Activated T-cell treated with anti-CD3 and anti-CD28 coated beads for 48 hours (primary cell): ENCODE measurements around the gene JAGN1.
A peak's percentile ranks its signal among the peaks of the same experiment; 100 is the strongest.
"Not testable (repeated sequence)": the region's sequence is repeated elsewhere in the genome, so short reads cannot be mapped to it uniquely, and the experiment has no call there.

Experiments
- DNase-seq: peaks from one replicate; pipeline ENCODE4 v3.0.0-alpha.2; 2020; ENCODE audit warnings: low read depth

Gene JAGN1

DNA sequence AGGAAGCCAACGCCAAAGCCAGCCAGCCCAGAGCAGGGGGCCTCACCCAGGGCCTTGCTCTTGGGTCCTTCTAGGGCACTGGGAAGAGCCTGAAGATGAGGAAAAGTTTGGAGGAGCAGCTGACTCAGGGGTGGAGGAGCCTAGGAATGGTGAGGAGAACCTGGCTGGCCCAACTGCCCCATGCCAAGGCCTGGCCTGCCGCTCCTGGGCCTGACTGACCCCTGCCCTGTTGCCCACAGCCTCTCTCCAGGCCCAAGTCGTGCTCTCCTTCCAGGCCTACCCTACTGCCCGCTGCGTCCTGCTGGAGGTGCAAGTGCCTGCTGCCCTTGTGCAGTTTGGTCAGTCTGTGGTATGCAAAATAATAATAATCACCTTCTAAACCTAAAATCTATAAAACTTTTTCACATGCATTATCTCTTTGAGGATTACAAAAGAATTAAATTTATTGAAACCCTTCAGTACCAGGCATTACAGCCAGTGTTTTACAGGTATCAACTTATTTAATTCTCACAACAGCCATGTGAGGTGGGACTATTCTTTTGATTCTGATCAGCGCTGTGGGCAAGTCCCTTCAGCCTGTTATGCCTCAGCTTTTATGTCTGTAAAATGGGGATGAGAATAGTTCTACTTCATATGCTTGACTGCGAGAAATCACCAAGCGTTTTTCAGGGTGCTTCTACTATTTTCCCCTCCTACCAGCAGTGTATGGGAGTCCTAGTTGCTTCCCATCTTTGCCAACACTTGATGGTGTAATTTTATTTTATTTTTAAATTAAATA is 28.0 kb downstream of the JAGN1 start:
- no peak for DNase-seq

DNA sequence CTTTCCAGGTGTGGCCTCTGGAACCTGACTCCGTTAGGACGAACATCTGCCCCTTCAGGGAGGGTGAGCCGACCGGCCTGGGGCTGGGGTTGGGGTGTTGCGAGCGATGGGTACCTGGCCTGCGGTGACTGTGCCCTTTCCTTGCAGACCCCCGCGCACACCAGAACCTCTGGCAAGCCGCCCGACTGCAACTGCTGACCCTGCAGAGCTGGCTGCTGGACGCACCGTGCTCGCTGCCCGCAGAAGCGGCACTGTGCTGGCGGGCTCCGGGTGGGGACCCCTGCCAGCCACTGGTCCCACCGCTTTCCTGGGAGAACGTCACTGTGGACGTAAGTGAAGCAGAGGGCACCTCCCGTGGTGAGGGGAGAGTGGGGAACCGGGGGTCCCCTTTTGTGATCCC is 37.7 kb downstream of the JAGN1 start:
- DNase-seq = no peak

DNA sequence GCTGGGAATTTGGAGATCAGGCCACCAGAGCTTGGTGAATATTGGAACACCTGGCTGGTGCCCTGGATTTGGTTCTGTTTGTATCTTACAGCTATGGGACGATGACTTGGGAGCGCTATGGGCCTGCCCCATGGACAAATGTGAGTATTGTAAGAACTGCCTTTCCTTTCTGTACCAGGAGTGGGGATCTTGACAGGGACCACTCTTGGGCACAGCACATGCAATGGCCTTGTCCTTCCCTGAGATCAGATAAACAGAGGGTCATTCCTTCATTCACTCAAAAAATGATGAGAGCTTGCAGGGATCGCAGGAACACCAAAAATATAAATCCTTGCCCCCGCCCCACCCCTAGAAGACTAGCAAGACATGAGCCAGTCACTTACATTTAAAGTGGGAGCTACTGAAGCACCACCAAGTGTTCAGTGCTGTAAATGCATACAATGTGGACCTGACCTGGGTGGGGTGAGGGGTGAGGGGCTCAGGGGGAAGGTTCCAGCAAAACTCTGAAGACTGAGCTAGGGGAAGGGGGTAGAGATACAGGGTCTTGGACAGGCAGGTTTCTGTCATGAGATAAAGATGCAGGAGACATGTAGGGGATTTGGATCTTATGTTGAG is 40.5 kb downstream of the JAGN1 start:
- DNase-seq = no peak

- DNase-seq = no peak
Observed at GRCh38 chr3:9932535-9932842, 42.1 kb downstream of the JAGN1 start.

- peak; percentile 89 for DNase-seq
Observed at GRCh38 chr3:9932843-9933560, 42.6 kb downstream of the JAGN1 start.

GRCh38 chr3:9933561-9934234 is 43.3 kb downstream of the JAGN1 start, which contains the start of gene CRELD1:
TSS of gene CRELD1 (plus strand) at chr3:9933834. CDS start at chr3:9934439, 605 bp downstream.
- DNase-seq = peak; percentile 95

DNA sequence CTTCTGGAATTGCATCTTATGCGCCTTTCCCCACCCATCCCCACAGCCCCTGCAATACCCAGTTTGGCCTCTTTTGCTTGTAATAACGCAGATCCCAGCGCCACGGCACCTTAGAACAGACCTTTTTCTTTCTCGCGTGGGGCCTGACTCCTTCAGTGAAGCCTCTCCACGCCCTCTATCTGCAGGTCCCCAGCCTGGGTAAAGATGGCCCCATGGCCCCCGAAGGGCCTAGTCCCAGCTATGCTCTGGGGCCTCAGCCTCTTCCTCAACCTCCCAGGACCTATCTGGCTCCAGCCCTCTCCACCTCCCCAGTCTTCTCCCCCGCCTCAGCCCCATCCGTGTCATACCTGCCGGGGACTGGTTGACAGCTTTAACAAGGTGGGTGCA is 43.8 kb downstream of the JAGN1 start:
- DNase-seq = no peak

DNA sequence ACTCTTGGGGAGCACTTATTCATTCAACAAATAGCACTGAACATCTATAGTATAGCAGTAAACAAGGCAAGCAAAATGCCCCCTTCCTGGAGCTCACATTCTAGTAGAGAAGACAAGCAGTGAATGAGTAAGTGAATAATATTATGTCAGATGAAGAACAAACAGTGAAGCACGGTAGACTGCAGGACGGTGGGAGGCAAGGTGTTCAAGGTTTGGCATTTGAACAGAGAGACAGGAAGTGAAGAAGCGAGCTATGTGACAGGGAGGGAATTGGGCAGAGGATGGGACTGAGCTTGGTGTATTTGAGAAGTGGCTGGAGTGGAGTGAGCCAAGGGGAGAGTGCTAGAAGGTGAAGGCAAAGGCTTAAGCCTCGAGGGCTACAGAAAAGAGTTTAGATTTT is 44.6 kb downstream of the JAGN1 start:
- DNase-seq = no peak

- no peak for DNase-seq
Observed at GRCh38 chr3:9935966-9936510, 45.6 kb downstream of the JAGN1 start.

DNA sequence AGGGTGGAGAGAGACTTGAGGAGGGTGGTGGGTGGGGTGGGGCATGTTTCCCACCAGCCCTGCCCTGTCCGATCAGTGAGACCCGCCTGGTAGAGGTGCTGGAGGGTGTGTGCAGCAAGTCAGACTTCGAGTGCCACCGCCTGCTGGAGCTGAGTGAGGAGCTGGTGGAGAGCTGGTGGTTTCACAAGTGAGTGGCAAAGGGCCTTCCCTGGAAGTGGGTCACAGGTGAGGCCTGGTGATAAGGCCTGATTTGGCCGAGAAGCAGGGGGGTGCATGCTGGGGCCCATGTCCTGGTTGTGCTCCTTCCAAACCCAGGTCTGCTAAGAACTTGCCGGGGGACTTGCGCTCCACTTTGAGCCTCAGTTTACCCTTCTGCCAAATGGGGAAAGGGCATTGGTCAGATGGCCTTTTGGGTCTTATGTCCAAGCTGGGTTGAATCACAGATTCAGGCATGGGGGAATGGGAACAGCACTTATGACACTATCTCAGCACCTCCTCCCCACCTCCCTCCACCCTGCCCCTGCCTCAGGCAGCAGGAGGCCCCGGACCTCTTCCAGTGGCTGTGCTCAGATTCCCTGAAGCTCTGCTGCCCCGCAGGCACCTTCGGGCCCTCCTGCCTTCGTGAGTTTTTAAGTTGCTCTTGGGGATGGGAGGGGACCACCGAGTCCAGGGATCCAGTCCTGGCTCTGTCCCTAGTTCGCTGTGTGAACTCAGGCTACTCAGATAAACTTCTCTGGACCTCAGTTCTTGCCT is 47.3 kb downstream of the JAGN1 start:
- no peak for DNase-seq

DNA sequence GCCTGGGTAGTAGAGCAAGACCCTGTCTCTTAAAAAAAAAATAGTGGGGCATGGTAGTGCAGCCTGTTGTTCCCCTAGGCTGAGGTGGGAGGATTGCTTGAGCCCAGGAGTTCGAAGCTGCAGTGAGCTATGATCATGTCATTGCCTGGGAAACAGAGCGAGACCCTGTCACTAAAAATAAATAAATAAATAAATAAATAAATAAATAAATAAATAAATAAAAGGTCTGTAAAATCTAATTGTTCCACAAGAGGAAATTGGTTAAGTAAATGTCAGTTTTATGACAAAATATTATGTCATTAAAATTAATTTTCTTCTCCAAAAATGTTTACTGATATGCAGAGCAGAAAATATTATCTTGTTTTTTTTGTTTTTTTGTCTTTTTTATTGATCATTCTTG is 48.6 kb downstream of the JAGN1 start:
- DNase-seq = no peak

- DNase-seq = not testable (repeated sequence)
Observed at GRCh38 chr3:9939906-9940305, 49.5 kb downstream of the JAGN1 start.

GRCh38 chr3:9940746-9941145 is 50.3 kb downstream of the JAGN1 start:
- no peak for DNase-seq

- DNase-seq = no peak
Observed at GRCh38 chr3:9942164-9942563, 51.8 kb downstream of the JAGN1 start.

DNA sequence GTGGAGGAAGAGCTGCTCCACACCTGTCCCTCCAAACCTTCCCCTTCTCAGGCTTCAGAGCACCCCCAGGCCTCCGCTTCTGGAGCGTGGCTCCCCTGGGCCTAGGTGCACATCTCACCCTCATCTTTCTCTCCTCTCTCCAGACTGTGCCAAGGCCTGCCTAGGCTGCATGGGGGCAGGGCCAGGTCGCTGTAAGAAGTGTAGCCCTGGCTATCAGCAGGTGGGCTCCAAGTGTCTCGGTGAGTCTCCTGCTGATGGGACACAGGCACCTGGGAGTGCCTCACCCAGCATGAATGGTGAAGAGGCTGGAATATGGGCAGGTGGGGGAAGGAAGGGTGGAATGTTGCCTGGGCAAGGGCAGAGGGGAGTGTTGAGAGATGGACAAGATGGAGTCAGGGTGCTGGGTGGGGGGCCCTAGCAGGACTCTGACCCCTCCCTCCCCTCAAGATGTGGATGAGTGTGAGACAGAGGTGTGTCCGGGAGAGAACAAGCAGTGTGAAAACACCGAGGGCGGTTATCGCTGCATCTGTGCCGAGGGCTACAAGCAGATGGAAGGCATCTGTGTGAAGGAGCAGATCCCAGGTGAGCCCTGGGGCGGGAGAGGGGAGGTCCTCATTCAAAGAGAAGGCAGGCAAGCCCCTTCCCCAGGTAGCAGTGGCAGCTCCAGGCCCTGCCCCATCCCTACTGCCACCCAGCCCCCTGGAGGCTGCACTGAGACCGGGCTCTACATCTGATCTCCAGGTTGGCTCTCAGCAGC is 52.7 kb downstream of the JAGN1 start:
- no peak for DNase-seq
